B cell (primary cell): ENCODE measurements around the gene ITIH1. TPM values are rescaled to one million over a fixed set of nuclear protein-coding genes. Genes with fewer than 3 reads are reported as not detected.

Experiments used
- ATAC-seq: fragments of 200-7000 bp; cut with Tn5 transposase; one replicate; pipeline ENCODE4 v1.10.0; 2021; ENCODE audit warnings: low read depth, mild to moderate bottlenecking, moderate number of reproducible peaks, moderate library complexity
- CTCF ChIA-PET: fragments of 350-600 bp; sonication (Branson Sonifier 250); formaldehyde crosslinking; loops from one replicate; lab custom pipeline; 2021; ENCODE audit warnings: antibody characterized with exemption, inconsistent platforms; lab: Charles Lee
- POLR2A ChIA-PET: fragments of 350-600 bp; sonication (Branson Sonifier 250); formaldehyde crosslinking; loops from one replicate; lab custom pipeline; 2021; ENCODE audit warnings: antibody characterized with exemption; lab: Charles Lee
- DNase-seq: peaks from one replicate; pipeline ENCODE4 v3.0.0; 2013
- H2AFZ ChIP-seq: 2 replicates; pipeline ENCODE4 v1.6.1; 2012; ENCODE audit warnings: mild to moderate bottlenecking, low read depth, low read length; ENCODE audit not compliant: insufficient read depth, poor library complexity, severe bottlenecking
- H3K27ac ChIP-seq, 2 donors: 1 replicate in 1 of 2; 2 replicates in 1 of 2; pipeline ENCODE4 v1.5.1; 2012 to 2013; ENCODE audit warnings: low read length in 2 of 2, mild to moderate bottlenecking in 2 of 2, moderate library complexity in 1 of 2
- H3K27me3 ChIP-seq, 4 experiments: fragments of 200-600 bp in 1 of 4; sonication (generic) in 1 of 4; replicated peaks in 1 of 4; 1 replicate in 2 of 4; 2 replicates in 2 of 4; pipeline versions ENCODE4 v1.6.1 to v1.7.0; 2013 to 2016; ENCODE audit warnings: low read length in 3 of 4, mild to moderate bottlenecking in 2 of 4, mixed read lengths in 1 of 4, moderate library complexity in 1 of 4; ENCODE audit not compliant: insufficient read depth in 4 of 4, control insufficient read depth in 3 of 4; ENCODE audit errors: control extremely low read depth in 1 of 4
- H3K36me3 ChIP-seq, 2 experiments: replicated peaks in 1 of 2; 1 replicate in 1 of 2; 2 replicates in 1 of 2; pipeline versions ENCODE4 v1.6.1 to v1.7.1; 2013; ENCODE audit warnings: low read length in 1 of 2; ENCODE audit not compliant: insufficient read depth in 2 of 2, control insufficient read depth in 1 of 2; ENCODE audit errors: control extremely low read depth in 1 of 2, extremely low read depth in 1 of 2
- H3K4me1 ChIP-seq, 2 donors: fragments of 200-600 bp in 1 of 2; sonication (generic) in 1 of 2; 1 replicate in 1 of 2; 2 replicates in 1 of 2; pipeline versions ENCODE4 v1.5.1 to v1.6.1; 2013 to 2017; ENCODE audit warnings: low read length in 2 of 2; ENCODE audit not compliant: control insufficient read depth in 2 of 2, insufficient read depth in 2 of 2
- H3K4me2 ChIP-seq: replicated peaks from 2 replicates; pipeline ENCODE3; 2012; ENCODE audit warnings: mild to moderate bottlenecking, low read depth, low read length; ENCODE audit not compliant: poor library complexity, severe bottlenecking
- H3K4me3 ChIP-seq, 5 experiments: fragments of 200-600 bp in 1 of 5; sonication (generic) in 1 of 5; 1 replicate in 3 of 5; 2 replicates in 2 of 5; pipeline versions ENCODE4 v1.5.1 to v1.7.0; 2011 to 2016; ENCODE audit warnings: low read length in 4 of 5, mild to moderate bottlenecking in 4 of 5, low read depth in 2 of 5, control low read depth in 1 of 5, moderate library complexity in 1 of 5; ENCODE audit not compliant: insufficient read depth in 1 of 5; ENCODE audit errors: control extremely low read depth in 1 of 5, extremely low read depth in 1 of 5
- H3K79me2 ChIP-seq: fragments of 200-600 bp; sonication (generic); one replicate; pipeline ENCODE4 v1.6.0; 2016; ENCODE audit warnings: low read length; ENCODE audit not compliant: control insufficient read depth, insufficient read depth
- H3K9ac ChIP-seq: fragments of 200-600 bp; sonication (generic); 2 replicates; pipeline ENCODE4 v1.6.1; 2017; ENCODE audit warnings: mild to moderate bottlenecking, low read length, moderate library complexity
- H3K9me3 ChIP-seq, 3 donors: one replicate each; pipeline versions ENCODE4 v1.6.1 to v1.7.1; 2013; ENCODE audit warnings: low read length in 2 of 3; ENCODE audit not compliant: control insufficient read depth in 2 of 3, insufficient read depth in 1 of 3; ENCODE audit errors: control extremely low read depth in 1 of 3
- H4K20me1 ChIP-seq: 2 replicates; pipeline ENCODE4 v1.6.0; 2012; ENCODE audit warnings: mild to moderate bottlenecking, low read length; ENCODE audit not compliant: insufficient read depth, control insufficient read depth, poor library complexity, severe bottlenecking
- H3K27ac Mint-ChIP-seq: one replicate; pipeline ENCODE4 v1.8.0; 2021; ENCODE audit warnings: mixed read lengths
- H3K27me3 Mint-ChIP-seq: one replicate; pipeline ENCODE4 v1.8.0; 2021; ENCODE audit warnings: mixed read lengths
- H3K4me1 Mint-ChIP-seq: one replicate; pipeline ENCODE4 v1.8.0; 2021; ENCODE audit warnings: mixed read lengths
- H3K4me3 Mint-ChIP-seq: one replicate; pipeline ENCODE4 v1.8.0; 2021; ENCODE audit warnings: mixed read lengths
- H3K9me3 Mint-ChIP-seq: one replicate; pipeline ENCODE4 v1.8.0; 2022; ENCODE audit warnings: mixed read lengths; ENCODE audit not compliant: insufficient read depth
- EZH2 ChIP-seq: IDR thresholded peaks from 2 replicates; pipeline ENCODE4 v1.6.1; 2012; ENCODE audit warnings: borderline replicate concordance, low read depth, mild to moderate bottlenecking, moderate library complexity, low read length; ENCODE audit not compliant: insufficient read depth, poor library complexity, severe bottlenecking
- WGBS: methylation state at CpG from one replicate; pipeline ENCODE4 v1.1.5; 2013; ENCODE audit warnings: missing lambda C conversion rate; ENCODE audit not compliant: insufficient coverage; 5-methylcytosine and 5-hydroxymethylcytosine counted together
- intact Hi-C: fragments of 100-400 bp; cut with micrococcal nuclease; formaldehyde crosslinking; loops from one replicate; pipeline ENCODE4 v1.10.0; 2022
- polyA plus RNA-seq: library from polyadenylated mRNA; depleted of rRNA; stranded (reverse); fragments of >200 nt; gene quantifications from 2 replicates; pipeline ENCODE4 v1.2.3, GENCODE V29; 2012
- total RNA-seq, 2 donors: library from RNA; stranded (reverse); fragments of 120-200 nt in 1 of 2; gene quantifications; 1 replicate in 1 of 2; 2 replicates in 1 of 2; pipeline versions ENCODE4 v1.2.3 to v1.2.4, GENCODE V29; 2013 to 2022
- TF ChIP-seq, protein P1 (sequence below): fragments of 200-600 bp; IDR thresholded peaks from one replicate; pipeline ENCODE4 v1.8.0; 2022; ENCODE audit warnings: antibody characterized with exemption, mild to moderate bottlenecking

ITIH1 gene
- total and polyA plus RNA-seq, 2 donors (not counting 1 experiment from before 2014, with no cell fraction given) = 2.0 TPM; not detected in 1

DNA sequence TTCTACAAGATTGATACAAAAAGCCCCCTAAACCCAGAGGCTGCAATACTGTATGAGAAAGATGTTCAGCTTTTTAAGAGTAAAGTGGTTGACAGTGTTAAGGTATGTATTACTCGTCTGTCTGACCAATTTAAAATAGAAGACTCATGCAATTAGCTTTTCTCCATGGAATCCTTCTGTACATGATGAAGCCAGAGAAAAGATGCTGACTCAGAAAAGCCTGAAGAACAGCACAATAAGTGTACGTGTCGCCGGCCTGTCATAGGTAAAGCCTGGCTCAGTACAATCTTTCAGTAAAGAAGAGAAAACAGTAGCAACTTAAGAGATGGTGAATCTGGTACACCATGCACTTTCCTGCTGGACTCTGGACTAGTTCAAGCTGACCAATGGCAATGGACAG is 23.0 kb upstream of the ITIH1 start:
- no peak overlapping the region for H2AFZ ChIP-seq
- H4K20me1 ChIP-seq = no peaks in the 10 kb centered on the region
- peaks cover 0 to 27% of the 10 kb centered on the region in 2 experiments for H3K36me3 ChIP-seq
- H3K27ac ChIP-seq = no peak overlapping the region
- WGBS = 94% methylated on average over 4 of the region's 4 CpGs
- Mint-ChIP-seq H3K27ac (no peak overlapping the region), H3K4me3 (no peak overlapping the region), H3K4me1 (no peaks in the 10 kb centered on the region), H3K9me3 (no peaks in the 10 kb centered on the region), H3K27me3 (no peaks in the 10 kb centered on the region)
- POLR2A ChIA-PET = no interaction called here
- CTCF ChIA-PET = no interaction called here
- no peak overlapping the region for H3K9ac ChIP-seq
- DNase-seq (no peak), ATAC-seq (no peak)
- TF ChIP-seq EZH2 = no peak
- TF ChIP-seq, protein P1, sequence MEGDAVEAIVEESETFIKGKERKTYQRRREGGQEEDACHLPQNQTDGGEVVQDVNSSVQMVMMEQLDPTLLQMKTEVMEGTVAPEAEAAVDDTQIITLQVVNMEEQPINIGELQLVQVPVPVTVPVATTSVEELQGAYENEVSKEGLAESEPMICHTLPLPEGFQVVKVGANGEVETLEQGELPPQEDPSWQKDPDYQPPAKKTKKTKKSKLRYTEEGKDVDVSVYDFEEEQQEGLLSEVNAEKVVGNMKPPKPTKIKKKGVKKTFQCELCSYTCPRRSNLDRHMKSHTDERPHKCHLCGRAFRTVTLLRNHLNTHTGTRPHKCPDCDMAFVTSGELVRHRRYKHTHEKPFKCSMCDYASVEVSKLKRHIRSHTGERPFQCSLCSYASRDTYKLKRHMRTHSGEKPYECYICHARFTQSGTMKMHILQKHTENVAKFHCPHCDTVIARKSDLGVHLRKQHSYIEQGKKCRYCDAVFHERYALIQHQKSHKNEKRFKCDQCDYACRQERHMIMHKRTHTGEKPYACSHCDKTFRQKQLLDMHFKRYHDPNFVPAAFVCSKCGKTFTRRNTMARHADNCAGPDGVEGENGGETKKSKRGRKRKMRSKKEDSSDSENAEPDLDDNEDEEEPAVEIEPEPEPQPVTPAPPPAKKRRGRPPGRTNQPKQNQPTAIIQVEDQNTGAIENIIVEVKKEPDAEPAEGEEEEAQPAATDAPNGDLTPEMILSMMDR = no peak
- H3K79me2 ChIP-seq = no peaks in the 10 kb centered on the region
- H3K4me3 ChIP-seq = no peak overlapping the region
- no peak overlapping the region for H3K4me2 ChIP-seq
- H3K9me3 ChIP-seq = no peaks in the 10 kb centered on the region
- intact Hi-C loops = no loop called here
- H3K27me3 ChIP-seq = no peaks in the 10 kb centered on the region
- no peaks in the 10 kb centered on the region for H3K4me1 ChIP-seq

DNA sequence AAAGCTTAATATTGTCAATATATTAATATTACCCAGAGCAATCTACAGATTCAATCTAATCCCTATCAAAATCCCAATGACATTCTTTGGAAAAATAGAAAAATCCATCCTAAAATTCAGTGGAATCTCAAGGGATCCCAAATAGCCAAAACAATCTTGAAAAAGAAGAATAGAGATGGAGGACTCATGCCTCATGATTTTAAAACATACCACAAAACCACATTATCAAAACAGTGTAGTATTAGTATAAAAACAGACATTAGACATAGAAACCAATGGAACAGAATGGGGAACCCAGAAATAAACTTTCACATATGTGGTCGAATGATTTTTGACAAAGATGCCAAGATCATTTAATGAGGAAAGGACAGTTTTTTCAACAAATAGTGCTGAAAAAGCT is 21.3 kb upstream of the ITIH1 start:
- Histone ChIP-seq H3K9ac (no peak overlapping the region), H3K36me3 (peaks cover 0 to 24% of the 10 kb centered on the region in 2 experiments), H3K27me3 (no peaks in the 10 kb centered on the region), H3K9me3 (no peaks in the 10 kb centered on the region), H3K79me2 (no peaks in the 10 kb centered on the region), H3K4me3 (no peak overlapping the region), H3K27ac (no peak overlapping the region), H2AFZ (no peak overlapping the region), H3K4me1 (no peaks in the 10 kb centered on the region), H4K20me1 (no peaks in the 10 kb centered on the region), H3K4me2 (no peak overlapping the region)
- ATAC-seq (no peak), DNase-seq (no peak)
- ChIA-PET POLR2A (no interaction called here), CTCF (no interaction called here)
- Mint-ChIP-seq H3K27ac (no peak overlapping the region), H3K4me1 (no peaks in the 10 kb centered on the region), H3K27me3 (no peaks in the 10 kb centered on the region), H3K9me3 (no peaks in the 10 kb centered on the region), H3K4me3 (no peak overlapping the region)
- intact Hi-C loops = no loop called here
- WGBS = no CpG with 5 or more reads among the region's 1 CpG
- TF ChIP-seq, protein P1 = no peak
- TF ChIP-seq EZH2 = no peak
